Mammary epithelial cell (primary cell): Measurements from ENCODE around the gene MAMDC4.

Source experiments
- CTCF ChIP-seq, 2 donors: IDR thresholded peaks in 1 of 2; conservative IDR thresholded peaks in 1 of 2; 2 replicates each; pipeline ENCODE4 v1.5.1; 2011 to 2012; ENCODE audit warnings: inconsistent platforms in 2 of 2, low read length in 2 of 2, mild to moderate bottlenecking in 2 of 2, control low read depth in 1 of 2, low read depth in 1 of 2; ENCODE audit not compliant: insufficient read depth in 1 of 2; ENCODE audit errors: extremely low read depth in 1 of 2
- EZH2 ChIP-seq: IDR thresholded peaks from 2 replicates; pipeline ENCODE4 v1.6.1; 2012; ENCODE audit warnings: low read length, inconsistent platforms, borderline replicate concordance

GRCh38 chr9:136827794-136828473 lies 24.2 kb upstream of the MAMDC4 start:
- TF ChIP-seq CTCF (conservative IDR thresholded peaks at IDR 0.05 in 1 of 2, IDR thresholded peaks at IDR 0.05 in 1 of 2; ENCODE audit: extremely low read depth in 1 of 2, insufficient read depth in 1 of 2, low read depth in 1 of 2, low read length in 2 of 2) (no peak), EZH2 (no peak)
